HG03432 (cell line): ENCODE data around the gene TTLL13.

Source experiments
- ATAC-seq: cut with Tn5 transposase; IDR thresholded peaks from one replicate; pipeline ENCODE4 v1.9.1; 2021; ENCODE audit warnings: mild to moderate bottlenecking, moderate library complexity; ENCODE audit not compliant: unreplicated experiment

TTLL13 gene

DNA sequence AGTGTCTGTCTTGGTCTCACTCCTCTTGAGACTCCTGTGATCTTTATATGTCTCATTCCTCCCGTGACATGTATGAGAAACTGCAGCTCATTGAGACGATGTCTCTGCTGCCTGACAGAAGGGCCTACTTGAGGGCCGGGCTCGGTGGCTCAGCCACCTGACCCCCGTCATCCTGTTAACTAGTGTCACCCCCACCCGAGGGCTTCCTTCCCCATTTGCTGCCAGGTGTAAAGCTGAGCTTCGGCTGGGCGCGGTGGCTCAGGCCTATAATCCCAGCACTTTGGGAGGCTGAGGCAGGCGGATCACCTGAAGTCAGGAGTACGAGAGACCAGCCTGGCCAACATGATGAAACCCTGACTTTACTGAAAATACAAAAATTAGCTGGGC is 35.5 kb upstream of the TTLL13 start:
- ATAC-seq: no peak

DNA sequence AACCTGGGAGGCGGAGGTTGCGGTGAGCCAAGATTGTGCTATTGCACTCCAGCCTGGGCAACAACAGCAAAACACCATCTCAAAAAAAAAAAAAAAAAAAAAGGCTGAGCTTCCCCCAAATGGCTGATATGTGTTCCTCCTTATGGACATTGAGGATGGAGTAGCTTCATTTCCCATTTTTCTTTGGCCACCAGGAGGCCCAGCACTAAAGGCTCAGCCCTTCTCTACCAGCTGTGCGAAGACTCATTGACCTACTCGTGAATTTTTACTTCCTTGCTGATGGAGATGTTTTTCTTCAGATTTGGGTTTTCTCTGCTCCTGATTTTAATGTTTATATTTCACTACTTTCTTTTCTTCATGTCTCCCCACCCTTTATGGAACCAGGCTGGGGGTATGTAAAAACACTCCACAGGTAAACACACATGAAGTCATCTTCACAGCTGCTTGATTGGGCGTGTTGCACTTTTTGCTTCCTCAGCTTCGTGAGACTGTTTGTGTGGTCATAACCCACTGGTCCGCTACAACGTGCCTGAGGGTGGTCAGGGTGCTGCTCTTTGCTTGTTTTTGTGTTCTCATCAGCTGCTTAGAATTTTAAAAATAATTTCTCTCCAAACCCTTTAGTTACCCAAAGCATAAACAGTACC is 34.7 kb upstream of the TTLL13 start:
- ATAC-seq: no peak

DNA sequence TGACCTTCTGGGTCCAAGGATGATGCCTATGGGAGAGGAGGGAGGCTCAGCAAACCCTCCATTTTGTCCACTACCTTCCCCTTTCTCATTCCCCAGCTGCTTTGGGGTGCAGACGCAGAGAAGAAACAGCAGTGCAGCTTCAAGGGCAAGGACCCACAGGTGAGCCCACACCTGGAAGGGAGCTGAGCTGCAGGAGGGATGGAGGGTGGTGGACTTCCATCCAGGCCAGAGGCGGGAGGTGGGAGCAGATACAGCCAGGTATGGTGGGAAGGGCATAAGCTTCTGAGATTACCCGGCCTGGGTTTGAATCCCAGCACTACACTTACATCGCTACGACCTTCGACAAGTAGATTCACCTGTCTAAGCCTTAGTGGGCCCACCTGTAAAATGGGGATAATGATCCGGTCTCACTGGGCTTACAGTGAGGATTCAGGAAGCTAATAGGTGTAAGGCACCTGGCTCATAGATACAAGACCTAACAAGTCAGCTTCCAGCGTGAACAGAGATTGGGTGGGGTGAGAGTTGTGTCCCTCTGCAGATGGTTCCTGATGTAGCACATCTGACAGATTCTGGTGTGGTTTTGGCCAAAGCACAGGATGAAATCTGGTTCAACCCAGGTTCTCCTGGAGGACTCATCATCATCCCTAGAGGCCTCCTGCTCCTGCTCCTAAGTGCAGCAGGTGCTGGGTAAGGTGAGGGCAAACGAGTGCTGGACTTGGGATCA is 31.5 kb upstream of the TTLL13 start:
- no peak for ATAC-seq

DNA sequence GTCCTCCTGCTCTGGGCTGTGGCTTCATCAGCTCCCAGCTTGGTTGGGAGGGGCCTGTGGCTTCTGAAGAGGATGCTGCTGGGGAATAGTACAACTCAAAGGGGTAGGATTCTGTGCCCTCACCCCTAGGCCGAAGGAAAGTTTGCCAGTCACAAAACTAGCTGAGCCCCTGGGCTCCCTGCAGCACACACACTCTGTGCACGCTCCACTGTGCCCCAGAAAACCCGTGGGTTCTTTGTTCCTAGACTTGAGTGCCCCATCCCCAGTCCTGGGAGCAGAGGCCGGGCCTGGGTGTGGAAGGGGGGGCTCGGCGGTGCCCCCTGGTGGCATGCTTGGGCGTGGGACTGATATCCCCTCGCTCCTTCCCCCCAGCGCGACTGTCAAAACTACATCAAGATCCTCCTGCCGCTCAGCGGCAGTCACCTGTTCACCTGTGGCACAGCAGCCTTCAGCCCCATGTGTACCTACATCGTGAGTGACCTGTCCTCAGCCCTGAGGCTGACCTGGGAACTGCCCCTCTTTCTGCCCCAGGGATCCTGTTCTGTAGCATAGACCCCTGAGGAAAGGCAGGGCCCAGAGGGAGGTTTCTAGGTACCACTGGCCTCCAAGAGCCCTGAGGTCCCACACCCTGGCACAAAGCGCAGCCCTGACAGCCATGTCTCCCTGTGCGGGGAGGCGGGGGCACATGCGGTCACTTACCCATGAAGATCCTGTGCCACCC is 29.8 kb upstream of the TTLL13 start:
- peak; percentile 49 for ATAC-seq

DNA sequence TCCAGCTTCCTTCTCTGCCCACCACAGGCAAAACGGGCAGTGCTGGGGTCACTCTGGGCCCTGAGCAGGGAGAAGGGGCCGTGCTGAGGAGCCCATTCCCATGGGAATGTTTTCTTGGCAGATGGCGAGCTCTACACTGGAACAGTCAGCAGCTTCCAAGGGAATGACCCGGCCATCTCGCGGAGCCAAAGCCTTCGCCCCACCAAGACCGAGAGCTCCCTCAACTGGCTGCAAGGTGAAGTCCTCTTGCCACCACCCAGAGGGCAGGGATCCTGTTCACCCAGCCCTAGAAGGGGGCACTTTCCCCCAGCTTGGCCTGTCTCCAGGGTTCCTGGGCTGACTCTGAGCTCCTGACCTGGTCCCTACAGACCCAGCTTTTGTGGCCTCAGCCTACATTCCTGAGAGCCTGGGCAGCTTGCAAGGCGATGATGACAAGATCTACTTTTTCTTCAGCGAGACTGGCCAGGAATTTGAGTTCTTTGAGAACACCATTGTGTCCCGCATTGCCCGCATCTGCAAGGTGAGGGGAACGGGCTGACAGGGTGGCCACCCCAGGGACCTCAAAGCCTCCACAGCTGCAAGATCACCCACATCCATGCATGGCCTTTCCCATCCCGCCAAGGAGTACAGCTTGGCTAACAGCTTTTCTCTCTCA is 28.0 kb upstream of the TTLL13 start:
- no peak for ATAC-seq

DNA sequence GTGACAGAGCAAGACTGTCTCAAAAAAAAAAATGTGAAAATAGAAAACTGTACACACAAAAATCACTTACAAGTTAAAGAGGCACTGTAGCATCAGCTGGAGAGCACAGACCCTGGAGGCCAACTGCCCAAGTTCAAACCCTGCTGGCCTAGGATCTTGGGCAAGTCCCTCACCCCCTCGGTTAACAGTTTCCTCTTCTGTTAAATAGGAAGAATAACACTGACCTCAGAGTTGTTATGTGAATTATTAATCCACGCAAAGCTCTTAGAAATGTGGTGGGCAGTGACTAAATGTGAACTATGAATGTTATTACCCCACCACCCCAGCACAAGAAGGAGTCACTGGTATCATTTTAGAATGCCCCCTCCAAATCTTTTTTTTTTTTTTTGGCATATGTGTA is 26.8 kb upstream of the TTLL13 start:
- ATAC-seq: no peak

DNA sequence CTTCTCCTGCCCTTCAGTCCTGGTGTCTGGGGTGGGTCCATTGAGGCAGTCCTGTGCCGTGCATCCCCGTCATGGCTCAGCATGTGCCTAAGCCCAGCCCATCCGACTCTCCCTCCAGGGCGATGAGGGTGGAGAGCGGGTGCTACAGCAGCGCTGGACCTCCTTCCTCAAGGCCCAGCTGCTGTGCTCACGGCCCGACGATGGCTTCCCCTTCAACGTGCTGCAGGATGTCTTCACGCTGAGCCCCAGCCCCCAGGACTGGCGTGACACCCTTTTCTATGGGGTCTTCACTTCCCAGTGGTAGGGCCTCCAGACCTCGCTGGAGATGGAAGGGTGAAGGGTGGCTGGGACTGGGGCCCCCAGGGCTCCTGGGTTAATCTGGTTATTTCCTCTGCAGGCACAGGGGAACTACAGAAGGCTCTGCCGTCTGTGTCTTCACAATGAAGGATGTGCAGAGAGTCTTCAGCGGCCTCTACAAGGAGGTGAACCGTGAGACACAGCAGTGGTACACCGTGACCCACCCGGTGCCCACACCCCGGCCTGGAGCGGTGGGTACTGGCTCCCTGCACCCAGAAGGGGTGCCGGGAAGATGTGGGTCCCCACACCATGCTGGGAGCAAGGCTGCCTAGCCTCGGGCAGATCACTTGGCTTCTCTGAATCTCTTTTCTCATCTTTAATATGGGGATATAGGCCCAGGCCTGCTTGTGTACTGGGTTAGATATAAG is 25.8 kb upstream of the TTLL13 start:
- ATAC-seq: no peak

DNA sequence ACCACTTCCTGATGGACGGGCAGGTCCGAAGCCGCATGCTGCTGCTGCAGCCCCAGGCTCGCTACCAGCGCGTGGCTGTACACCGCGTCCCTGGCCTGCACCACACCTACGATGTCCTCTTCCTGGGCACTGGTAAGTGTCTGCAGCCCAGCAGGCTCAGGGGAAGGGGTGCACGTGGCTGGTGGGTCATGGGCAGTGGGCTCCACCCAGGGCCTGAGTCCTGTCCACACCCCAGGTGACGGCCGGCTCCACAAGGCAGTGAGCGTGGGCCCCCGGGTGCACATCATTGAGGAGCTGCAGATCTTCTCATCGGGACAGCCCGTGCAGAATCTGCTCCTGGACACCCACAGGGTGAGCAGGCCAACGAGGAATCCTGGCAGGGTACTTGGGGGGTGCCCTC is 24.3 kb upstream of the TTLL13 start:
- no peak for ATAC-seq

DNA sequence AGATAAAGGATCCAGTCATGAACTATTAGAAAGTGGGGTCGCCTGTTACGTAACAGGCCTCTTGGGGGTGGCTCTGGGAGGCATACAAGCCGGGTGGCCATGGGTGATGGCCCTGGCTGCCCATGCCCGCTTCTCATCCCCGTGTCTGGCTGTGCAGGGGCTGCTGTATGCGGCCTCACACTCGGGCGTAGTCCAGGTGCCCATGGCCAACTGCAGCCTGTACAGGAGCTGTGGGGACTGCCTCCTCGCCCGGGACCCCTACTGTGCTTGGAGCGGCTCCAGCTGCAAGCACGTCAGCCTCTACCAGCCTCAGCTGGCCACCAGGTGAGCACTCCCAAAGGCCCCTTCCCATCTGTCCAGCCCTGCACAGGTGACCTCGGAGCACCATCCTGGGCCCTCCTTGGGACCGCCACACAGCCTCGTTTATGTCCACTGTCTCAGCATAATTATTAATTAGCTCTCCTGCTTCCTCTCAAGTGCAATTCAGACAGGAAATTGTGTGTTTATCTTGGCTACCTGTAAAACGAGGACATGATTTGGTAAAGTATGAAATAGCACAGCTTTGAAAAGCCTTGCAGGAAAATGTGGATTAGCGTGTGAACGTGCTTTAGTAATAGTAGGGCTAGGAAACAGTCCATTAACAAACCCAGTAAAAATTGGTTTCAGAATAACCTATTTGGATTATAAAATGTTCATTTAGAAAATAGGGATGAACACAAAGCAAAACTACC is 23.7 kb upstream of the TTLL13 start:
- no peak for ATAC-seq

DNA sequence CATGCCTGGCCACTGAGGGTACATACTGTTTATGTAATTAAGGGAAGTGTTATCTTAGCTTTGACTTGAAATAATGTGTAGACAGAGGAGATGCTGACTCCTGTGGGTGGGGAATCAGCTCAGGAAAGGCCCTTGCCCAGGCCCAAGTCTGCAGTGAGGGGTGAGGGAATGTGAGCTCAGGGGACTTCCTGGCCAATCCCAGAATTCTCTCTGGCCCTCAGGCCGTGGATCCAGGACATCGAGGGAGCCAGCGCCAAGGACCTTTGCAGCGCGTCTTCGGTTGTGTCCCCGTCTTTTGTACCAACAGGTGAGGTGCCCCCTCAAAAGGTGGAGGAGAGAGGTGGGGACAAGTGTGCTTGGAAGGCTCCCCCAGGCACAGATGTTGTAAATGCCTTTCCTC is 22.0 kb upstream of the TTLL13 start:
- ATAC-seq: no peak

DNA sequence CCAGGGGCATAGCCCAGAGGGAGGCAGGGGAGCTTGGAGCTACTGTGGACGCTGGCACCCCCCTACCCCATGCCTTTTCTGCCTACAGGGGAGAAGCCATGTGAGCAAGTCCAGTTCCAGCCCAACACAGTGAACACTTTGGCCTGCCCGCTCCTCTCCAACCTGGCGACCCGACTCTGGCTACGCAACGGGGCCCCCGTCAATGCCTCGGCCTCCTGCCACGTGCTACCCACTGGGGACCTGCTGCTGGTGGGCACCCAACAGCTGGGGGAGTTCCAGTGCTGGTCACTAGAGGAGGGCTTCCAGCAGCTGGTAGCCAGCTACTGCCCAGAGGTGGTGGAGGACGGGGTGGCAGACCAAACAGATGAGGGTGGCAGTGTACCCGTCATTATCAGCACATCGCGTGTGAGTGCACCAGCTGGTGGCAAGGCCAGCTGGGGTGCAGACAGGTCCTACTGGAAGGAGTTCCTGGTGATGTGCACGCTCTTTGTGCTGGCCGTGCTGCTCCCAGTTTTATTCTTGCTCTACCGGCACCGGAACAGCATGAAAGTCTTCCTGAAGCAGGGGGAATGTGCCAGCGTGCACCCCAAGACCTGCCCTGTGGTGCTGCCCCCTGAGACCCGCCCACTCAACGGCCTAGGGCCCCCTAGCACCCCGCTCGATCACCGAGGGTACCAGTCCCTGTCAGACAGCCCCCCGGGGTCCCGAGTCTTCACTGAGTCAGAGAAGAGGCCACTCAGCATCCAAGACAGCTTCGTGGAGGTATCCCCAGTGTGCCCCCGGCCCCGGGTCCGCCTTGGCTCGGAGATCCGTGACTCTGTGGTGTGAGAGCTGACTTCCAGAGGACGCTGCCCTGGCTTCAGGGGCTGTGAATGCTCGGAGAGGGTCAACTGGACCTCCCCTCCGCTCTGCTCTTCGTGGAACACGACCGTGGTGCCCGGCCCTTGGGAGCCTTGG is 21.3 kb upstream of the TTLL13 start:
- no peak for ATAC-seq

DNA sequence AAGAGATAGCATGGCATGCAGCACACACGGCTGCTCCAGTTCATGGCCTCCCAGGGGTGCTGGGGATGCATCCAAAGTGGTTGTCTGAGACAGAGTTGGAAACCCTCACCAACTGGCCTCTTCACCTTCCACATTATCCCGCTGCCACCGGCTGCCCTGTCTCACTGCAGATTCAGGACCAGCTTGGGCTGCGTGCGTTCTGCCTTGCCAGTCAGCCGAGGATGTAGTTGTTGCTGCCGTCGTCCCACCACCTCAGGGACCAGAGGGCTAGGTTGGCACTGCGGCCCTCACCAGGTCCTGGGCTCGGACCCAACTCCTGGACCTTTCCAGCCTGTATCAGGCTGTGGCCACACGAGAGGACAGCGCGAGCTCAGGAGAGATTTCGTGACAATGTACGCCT is 20.4 kb upstream of the TTLL13 start:
- ATAC-seq: no peak

DNA sequence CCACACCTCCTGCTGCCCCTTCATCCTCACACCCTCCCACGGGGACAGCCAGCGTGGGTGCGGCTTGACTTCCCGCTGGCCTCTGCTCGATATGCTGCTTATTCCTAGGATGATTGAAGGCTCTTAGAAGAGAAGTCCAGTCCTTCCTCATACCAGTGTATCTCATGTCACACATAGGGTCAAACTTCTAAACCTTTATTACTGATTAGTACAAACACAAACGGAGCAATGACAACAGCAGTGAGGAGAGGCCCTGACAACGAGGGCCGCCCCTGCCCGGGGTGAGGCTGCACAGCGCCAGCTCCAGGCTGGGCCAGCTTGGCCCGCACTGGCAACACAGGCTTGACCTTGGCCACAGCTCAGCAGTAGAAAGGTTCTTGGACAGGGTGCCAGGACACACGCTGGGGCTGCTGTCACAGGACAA is 19.3 kb upstream of the TTLL13 start:
- ATAC-seq: no peak

DNA sequence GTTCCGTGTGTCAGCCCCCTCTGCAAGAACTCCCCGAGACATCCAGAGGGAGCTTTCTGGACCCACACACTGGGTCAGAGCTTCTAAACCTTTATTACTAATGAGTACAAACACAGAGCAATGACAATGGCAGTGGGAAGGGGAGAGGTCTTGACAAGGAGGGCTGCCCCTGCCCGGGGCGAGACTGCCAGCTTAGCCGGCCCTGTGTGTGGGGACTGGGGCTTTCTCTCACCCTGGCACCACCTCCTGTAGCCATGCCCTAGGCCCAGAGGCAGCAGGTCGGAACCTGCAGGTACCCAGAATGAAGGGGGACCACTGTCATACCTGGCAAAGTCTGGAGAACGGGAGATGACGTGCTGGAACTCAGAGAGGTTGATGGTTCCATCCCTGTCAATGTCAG is 18.7 kb upstream of the TTLL13 start:
- no peak for ATAC-seq

DNA sequence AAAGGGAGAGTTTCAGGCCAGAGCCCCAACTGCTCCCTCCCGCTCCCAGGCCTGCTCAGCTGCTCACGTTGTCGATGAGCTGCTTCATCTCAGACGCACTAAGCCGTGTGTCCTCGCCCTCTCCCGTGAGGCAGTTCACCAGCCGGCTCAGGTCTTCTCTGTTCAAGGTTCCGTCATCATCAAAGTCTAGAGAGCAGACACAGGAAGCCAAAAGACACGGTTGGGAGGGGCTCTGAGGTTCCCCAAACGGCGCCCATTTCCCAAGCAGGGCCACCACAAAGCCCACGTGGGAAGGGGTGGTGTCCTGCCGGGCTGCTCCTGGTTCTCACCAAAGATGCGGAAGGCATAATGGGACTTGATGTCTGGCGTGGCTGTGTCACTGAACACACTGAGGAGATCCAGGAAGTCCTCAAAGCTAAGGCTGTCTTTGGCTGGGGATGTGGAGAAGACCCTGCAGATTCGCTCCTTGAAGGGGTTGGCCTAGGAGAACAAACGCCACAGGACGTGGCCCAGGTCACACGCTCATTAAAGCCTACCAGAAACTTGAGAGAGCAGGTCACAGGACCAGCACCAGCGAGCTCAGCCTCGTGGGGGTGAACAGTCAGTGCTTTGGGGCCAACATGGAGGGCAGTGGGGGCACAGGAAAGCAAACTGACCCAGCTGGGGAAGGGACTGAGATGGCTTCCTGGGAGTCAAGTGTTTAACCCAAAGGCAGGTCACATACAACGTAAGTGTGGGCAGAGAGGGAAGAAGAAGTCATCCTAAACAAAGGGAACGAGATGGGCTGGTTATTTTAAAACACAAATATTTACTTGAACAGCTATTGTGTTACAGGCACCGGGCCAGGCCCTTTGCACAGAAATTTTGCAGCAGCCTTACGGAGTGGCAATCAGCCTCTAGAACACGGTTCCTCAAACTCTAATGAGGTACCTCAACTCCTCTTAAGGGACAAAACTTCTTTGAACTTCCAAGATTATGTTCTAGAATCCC is 18.0 kb upstream of the TTLL13 start:
- ATAC-seq: no peak

DNA sequence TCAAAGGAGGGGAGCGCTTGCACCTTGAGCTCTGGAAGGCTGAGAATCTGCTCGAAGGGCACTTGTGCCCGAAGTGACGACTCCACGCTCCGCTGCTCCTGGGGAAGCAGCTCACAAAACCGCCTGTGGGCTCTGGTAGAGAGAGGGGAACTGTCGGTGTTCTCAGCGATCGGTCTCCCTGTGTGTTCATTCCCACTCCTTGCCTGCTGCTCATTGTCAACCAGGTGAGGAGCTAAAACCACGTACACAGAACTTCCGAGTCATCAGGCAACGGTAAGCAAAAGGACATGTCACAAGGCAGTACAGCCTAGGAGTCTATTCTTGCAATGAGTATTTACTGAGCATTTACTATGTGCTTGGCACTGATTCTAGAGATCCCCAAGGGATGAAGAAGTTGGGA is 17.2 kb upstream of the TTLL13 start:
- no peak for ATAC-seq

DNA sequence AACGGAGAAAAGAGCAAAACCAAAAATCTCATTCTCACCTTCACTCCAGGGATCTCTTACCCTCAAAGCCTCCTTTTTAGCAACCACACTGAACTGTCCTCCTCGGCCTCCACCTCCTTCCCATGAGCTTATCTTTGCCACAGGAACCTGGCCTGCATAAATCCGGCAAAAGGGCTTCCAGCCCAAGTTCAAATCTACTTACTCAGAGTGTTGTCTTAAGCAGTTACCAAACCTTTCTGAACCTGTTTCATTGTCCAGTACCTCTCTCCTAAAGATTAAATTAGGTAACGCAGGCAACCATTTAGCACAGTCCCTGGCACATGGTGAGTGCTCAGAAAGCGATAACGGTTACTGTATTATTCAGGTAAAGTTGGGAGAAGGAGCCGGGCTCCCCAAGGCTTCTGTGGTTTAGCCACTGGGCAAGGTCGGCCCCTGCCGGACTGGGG is 16.4 kb upstream of the TTLL13 start:
- ATAC-seq: no peak
